IPS DF 4.7 (cell line): ENCODE results near the gene ZNF366.
A peak's percentile ranks its signal among the peaks of the same experiment; 100 is the strongest.

Source experiments
- DNase-seq: peaks from one replicate; pipeline ENCODE4 v3.0.0-alpha.2; 2013; ENCODE audit warnings: low spot score; ENCODE audit errors: extremely low read depth

ZNF366 gene

DNA sequence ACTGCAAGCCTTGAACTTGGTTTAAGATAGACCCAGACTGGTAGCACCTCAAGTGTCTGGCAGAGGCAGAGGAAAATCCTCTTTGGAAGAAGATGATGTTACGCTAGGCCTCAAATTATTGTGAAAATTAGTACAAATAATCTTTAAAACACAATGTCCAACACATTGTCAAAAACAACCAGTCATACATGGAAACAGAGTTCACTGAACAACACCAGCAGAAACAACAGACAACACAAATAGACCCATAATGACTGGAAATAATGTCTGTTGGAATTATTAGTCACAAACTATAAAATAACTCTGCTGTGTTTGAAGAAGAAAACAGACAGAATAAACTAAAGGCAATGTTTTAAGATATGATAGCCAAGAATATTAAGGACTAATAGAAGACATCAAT is 15.4 kb upstream of the ZNF366 start:
- no peak for DNase-seq

DNA sequence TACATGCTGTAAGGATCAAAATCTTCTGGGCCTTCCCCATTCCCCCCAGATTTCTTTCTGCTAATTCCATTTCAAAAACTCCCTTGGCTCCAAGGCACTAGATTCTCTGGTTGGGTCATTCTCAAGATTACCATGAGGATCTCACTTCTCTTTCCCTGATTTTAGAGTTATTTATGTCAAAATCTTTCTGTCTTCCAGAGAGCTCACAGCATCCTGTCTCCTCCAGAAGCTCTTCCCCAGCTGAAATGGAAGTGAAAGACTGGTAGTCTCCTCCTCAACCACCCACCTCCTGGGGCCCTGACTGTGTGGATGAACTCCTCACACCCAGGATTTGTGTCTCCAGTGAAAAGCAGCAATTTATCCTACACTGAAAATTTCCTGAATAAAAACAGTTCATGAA is 11.9 kb upstream of the ZNF366 start:
- no peak for DNase-seq

DNA sequence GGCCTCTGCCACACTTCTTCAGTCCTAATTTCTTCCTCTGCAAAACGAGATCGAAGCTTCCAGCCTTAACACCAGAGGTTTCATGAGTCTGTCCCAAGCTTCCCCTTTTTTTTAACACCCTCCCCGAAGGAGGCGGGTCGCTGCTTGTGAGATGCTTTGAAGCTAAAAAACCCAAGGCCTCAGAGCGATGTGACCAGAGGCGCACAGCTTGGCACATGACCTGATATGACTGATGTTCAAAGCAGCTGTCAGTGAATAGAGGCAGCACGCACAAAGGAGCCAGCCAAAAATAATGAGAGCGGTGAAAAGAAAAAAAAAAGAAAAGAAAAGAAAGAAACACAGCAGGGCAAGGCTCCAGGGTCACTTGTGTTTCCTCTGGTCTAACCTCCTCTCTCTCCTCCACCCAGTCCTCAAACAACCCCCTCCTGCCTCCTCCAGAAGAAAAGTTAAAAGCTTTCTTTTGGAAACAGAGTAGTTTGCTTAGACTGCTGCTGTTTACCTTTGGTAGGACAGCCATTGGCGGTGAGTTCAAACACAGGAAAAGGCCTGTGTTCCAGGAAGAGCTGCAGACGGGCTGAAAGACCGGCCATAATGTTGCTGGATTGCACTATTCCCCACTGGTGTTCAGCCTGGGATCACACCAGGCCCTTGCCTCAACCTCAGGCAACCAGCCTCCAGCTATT is 10.9 kb upstream of the ZNF366 start:
- no peak for DNase-seq

DNA sequence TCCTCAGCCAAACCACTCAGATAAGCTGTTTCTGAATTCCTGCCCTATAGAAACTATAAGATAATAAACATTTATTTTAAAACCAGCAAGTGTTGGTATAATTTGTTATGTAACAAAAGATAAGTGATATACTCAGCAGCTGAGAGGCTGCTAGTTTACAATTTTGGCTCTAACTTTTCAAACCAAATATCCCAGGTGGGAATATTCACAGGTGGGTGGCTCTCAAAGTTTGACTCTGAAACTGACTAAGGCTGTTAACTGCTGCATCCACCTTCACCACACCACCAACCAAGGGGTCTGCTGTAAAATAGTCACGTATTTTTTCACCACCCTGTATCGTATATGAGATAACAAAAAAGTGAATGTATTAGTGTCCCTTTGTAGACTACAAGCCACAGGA is 9.7 kb upstream of the ZNF366 start:
- no peak for DNase-seq

DNA sequence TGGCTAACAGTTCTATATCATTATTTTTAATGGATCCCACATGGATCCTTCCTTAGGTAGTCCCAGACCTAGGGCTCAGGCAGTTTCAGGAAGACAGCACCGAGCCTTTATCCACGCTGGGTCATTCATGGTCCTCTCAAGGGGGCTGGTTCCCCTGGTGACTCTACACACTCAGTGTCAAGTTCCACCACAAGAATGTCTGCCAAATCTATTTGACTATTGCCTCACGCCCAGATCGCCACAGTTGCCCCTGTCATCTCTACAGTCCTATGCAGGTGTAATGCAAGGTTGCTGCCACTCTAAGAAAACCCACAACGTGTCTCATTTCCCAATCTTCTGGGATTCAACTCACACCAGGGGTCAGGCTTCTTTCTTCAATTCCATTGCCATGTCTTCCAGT is 8.0 kb upstream of the ZNF366 start:
- no peak for DNase-seq

DNA sequence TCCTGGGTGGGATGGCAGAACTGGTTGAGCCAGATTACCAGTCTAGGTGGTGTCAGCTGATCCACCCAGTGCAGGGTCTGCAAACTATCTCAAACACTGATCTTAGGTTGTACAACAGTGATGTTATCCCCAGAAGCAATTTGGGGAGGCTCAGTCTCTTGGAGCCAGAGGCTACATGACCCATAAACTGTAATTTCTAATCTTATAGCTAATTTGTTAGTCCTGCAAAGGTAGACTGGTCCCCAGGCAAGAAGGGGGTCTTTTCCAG is 5.3 kb upstream of the ZNF366 start:
- DNase-seq: no peak

DNA sequence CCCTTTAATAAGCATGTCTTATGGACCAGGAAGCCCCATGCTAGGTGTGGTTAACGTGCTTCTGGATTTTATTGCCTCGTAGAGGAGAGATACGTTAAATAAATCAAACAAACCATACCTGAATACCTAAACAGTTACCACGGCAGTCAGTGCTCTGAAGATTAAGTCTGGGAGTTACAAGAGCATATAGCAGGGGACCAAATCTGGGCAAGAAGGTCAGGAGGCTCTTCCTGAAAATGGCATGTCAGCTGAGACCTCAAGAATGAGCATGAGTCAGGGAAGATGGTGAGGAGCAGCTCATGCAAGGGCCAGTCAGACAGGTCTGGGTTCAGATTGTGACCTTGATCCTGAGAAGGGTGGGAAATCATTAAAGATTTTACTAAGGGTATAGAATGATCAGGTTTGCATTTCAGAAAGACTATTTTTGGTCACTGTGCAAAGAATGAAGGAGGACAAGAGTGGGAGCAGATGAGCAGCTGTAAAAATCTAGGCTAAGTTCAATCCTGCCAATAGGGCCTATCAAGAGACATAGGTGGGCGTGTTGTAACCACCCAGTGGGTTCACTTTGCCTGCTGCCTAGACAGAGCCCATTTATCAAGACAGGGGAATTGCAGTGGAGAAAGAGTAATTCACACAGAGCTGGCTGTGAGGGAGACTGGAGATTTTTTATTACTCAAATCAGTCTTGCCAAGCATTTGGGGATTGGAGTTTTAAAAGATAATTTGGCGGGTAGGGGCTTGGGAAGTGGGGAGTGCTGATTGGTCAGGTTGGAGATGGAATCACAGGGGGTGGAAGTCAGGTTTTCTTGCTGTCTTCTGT is 4.8 kb upstream of the ZNF366 start:
- no peak for DNase-seq

DNA sequence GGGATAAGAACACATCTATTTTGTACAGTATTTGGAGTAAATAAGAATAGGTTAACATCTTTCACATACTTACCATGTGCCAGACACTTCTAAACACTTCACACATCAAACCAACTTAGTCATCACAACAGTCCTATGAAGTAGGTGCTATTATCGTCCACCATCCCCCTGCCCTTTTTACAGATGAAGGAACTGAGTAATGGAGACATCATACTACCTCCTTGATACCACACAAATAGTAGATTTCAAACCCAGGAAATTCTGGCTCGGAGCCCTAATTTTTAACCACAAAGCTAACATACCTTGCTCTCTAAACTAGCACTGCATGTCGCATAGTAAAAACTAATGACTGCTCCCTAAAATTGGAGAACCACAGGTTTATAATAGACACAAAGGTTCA is 4.2 kb upstream of the ZNF366 start:
- DNase-seq: no peak

DNA sequence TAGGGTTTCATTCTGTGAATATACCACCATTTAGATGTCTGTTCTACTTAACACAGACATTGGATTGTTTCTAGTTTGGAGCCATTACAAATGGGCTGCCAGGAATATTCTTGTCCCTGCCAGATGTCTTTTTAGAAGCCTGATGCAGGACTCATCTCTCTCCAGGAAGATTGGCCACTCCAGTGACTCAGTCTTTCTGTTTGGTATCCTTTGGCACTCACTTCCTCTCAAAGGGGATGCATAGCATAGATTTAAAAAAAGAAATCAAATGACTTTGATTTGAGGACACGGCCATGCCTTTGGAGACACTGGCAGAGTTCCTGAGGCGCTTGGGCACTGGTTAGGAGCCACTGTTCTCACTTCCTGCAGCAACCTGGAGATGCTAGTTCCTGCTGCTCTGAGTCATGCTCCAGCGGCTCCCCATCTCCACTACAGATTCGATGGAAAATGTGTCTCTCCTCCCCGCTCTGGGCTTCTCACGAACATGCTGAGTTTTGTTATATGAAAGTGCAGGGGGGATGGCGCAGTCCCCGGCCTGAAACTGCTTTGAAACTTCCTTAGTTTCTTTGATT is 3.5 kb upstream of the ZNF366 start:
- no peak for DNase-seq

DNA sequence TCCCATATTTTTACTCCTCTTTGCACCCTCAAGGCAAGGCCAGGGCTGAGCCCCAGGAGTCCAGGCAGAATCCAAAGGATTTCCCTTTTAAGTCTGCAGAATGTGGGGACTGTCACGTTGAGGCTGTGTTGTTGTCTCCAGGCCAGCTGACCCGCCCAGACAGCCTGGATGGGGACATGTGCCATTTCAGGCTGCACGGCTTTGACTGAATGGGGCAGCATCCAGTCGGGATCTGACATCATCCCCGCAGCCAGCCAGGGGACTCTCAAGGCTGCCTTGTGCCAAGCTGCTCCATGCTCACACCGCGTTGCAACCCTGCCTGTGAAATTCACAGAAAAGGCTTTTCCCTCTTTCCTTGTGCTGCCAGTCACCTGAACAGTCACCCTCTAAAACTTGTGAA is 2.2 kb upstream of the ZNF366 start:
- no peak for DNase-seq

DNA sequence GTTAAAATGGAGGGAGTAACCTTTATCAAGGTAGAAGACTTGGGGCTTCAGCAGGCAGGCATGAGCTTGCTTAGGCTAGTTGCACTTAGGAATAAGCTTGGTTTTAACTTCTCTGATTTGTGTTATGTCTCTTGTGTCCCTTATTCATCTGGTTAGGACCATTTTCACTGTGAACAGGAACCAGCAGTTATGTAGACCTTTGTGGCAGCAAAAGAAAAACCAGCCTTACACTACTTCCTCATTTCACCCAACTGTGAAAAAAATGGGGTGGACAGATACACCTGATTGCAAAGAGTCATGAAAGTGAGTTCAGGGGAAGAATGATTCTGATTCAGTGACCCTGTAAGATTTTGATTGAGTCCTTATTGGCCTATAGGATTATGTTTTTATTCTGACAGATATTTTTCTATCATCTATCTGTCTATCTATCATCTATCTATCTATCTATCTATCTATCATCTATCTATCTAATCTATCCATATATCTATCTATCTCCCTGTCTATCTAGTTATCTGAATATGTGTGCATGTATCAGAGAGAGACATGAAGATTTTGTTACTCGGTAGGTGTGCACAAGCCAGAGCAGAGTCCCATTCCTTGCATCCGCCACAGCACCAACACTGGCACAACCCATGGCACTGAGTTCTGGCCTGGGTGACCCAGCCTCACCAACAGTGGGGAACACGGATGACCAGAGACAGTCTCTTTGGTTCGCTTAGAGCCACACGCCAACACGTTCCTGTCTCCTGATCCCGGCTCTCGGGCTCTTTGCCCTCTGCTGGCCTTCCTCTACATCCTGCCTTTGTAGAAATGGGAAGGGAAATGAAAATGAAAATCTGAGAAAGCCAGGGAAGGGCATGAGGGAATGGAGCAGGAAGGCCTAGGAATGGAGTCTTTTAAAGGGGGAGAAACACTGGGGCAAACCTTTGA is 1.3 kb upstream of the ZNF366 start:
- DNase-seq: no peak

DNA sequence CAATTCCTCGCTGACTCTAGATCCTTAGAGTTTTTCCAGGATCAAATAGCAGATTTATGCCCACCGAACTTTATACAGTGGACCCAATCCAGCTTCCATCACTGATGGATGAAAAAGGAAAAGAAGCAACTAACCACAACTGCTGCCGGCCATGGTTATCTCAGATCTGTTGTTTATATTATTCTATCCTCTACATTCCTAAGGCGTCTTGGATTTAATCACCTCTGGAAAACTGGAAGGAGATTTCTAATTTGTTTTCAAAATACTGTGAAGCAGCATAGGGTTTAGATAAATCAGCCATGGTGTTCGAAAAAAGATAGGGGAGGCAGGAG is 663 bp upstream of the ZNF366 start:
- DNase-seq: no peak

DNA sequence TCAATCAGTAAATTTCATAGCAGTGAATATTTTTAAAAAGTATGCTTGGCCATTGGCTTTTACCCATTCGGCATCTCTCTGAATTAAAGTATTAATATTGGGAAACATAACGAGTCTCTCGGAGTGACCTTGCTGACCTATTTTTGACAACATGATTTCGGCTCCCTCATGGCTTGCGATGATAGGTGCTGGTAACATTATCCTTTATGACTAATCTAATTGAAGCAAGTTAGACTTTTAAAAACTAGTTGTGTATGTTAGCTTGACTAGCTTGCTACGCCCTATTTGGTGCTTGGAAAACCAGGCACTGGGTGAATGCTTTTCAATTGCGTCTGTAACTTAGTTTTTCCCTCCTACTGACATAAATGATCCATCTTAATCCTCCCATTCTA is 1.1 kb downstream of the ZNF366 start:
- DNase-seq: no peak

DNA sequence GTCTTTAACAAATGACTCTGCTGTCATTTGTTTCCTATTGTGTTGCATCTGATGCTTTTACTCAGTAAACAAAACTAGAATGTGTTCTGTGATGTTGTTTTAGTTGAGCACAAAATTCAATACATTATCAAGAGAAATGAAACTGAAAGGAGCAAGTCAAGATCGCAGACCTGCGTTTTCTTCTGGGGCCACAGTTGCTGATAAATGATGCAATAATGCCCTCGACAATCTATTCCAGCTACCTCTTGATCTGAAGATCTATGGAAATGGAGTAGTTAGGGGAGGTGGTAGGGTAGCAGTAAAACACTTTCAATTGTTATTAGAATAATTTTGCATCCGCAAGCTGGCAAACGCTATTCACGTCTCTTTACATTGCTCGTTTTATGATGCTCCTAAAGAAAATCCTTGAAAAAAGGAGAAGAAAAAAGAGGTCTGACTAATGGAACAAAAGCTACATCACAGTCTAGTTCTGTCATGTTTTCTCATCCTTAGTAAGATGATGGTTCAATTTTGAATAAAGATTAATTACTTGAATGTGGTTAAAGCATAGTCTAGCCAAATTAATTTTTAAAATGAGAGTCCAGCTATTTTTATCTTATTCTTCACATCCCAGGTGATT is 1.6 kb downstream of the ZNF366 start:
- DNase-seq: no peak

DNA sequence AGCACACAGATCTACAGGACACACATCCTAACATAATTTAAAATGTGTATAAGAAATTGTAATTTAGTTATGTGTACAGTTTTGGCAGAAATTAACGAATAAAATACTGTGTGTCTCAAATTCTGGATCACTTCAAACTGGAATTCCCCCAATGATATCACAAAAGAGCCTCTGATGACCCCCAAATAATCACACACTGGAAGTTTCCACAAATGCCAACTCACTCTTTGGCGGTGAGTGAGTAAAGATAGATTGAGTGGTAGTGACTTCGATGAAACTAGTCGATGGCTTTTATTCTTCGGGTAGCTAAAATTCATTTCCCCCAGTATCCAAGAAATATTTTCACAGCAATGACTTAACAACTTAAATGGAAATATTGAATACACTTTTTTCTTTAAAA is 2.2 kb downstream of the ZNF366 start:
- DNase-seq: no peak

DNA sequence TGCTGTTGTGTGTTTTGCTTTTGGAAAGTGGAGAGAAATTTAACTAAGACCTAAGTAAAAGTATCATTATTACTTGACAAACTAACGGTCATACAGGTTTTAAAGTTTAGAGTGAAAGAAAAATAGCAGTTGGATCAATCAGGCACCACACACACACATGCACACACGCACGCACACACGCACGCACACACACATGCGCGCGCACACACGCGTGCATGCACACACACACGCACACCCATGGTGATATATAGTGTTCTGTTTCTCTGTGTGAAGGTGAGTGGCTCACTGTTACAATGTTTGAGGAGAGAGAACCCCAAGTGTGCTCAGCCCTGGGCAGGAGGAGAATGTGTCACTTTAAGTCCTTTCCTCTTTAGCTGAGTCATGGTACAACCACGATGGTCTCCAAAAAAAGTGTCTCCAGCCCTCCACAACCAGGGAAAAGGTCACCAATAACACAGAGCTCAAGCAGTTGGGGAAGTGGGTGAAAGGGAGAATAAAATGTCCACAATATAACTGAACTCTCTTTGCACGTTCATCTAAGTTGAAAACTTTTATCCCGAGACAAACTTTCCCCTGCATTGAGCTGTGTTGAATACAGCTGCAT is 3.2 kb downstream of the ZNF366 start:
- no peak for DNase-seq

DNA sequence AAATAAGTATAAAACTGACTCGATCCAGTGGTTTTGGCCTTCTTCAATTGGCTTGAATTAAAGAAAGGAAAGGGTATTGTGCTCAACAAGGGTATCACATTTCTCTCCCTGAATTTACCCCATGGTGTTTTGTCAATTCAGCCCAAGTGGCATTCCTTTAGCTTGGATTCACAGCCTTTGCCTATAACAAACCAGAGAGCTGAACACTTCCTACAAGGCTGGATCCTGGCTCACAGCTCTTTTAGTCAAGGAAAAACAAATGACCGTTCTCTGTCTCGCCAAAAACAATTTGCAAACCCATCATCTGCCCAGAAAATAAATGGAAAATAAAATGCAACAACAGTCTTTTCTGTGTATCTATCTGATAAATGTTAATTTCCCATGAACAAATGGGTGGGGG is 5.7 kb downstream of the ZNF366 start:
- DNase-seq: peak; percentile 30

DNA sequence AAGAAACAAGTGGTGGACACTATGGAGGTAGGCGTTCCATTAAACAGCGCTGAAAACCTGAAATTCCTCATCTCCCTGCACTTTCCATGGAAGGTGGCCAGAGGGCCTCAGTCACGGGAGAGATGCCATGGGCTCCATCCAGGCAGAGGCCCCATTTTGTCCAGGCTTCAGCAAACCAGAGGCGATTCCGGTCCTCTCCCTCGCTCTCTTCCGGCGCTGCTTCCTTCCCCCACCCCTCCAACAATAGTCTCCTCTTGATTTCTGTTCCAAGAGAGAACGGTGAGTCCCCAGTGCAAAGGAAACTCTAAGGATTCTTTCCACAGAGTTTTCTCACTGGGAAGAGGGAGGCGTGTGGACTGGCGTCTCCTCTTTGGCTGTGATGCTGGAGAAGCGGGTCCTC is 7.5 kb downstream of the ZNF366 start:
- no peak for DNase-seq

DNA sequence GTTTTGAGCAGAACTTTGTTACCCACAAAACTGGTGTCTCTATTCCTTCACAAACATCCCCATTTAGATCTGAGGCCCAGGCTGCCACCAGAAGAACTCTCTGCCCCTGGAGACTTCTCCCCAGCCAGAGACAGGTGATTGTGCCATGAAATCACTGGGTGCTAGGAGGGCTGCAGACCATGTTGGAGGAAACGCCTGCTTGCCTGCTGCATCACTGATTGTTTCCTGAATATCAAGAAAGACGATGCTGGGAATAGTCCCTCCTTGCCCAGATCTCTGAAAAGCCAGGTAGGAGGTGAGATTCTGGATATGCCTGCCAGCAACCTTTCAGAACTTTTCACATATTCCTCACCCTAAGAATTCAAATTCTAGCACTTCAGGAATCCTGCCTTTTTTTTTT is 8.1 kb downstream of the ZNF366 start:
- DNase-seq: no peak

DNA sequence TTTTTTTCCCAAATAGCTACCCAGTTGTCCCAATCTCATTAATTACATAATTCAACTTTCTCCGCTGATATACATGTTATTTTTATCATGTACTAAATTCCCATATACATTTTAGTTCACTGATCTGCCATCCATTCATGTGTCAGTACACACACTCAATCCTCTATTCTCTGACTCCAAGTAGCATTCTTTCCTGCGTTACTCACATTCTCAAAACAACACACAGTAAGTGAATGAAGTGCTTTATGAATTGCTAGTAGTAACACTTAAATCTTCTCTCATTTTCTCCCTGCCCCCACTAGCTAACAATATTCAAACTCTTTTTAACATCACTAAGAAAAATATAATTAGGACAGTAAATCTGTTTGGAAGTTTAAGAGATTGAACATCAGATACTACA is 8.9 kb downstream of the ZNF366 start:
- no peak for DNase-seq

DNA sequence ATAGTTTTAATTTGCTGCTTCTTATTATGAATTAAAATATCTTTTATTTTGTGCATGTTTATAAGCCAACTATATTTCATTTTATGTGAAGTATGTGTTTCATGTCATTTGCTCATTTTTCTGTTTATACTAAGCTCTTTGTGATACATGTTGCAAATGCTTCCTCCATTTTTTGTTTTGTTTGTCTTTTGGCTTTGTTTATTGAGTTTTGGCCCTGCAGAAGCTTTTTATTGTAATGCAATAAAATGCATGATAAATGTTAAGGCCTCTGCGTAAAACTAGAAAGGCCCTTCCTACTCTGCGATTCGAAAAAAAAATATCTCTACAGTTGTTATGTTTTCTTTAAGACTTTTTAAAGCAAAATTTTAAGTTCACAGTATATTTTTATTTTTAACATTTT is 9.4 kb downstream of the ZNF366 start:
- DNase-seq: no peak
